CD4-positive, CD25-positive, alpha-beta regulatory T cell (primary cell): Measurements from ENCODE around the gene GPHA2. TPM values are rescaled to one million over a fixed set of nuclear protein-coding genes. Genes with fewer than 3 reads are reported as not detected.

Experiments
- ATAC-seq, 2 donors: fragments of 150-1000 bp; cut with Tn5 transposase; one replicate each; pipeline ENCODE4 v1.10.0; 2021; ENCODE audit warnings: low read depth in 2 of 2, moderate number of reproducible peaks in 2 of 2, moderate library complexity in 1 of 2
- DNase-seq, 3 donors: peaks; one replicate each; pipeline versions ENCODE4 v3.0.0 to v3.0.0-alpha.2; 2012 to 2022; ENCODE audit warnings: mixed read lengths in 1 of 3
- H3K27ac ChIP-seq: one replicate; pipeline ENCODE4 v1.7.0; 2013; ENCODE audit warnings: mild to moderate bottlenecking, low read length; ENCODE audit not compliant: insufficient read depth, poor library complexity, severe bottlenecking
- H3K27me3 ChIP-seq: one replicate; pipeline ENCODE4 v1.7.0; 2013; ENCODE audit warnings: low read length; ENCODE audit not compliant: control insufficient read depth, insufficient read depth
- H3K36me3 ChIP-seq: one replicate; pipeline ENCODE4 v1.7.0; 2013; ENCODE audit warnings: mild to moderate bottlenecking, low read length, moderate library complexity; ENCODE audit not compliant: control insufficient read depth, insufficient read depth
- H3K4me1 ChIP-seq: 2 replicates; pipeline ENCODE4 v1.7.0; 2013; ENCODE audit warnings: mild to moderate bottlenecking, low read length; ENCODE audit not compliant: insufficient read depth, control insufficient read depth, poor library complexity, severe bottlenecking
- H3K4me3 ChIP-seq: one replicate; pipeline ENCODE4 v1.7.0; 2013; ENCODE audit warnings: low read depth, mild to moderate bottlenecking, low read length, moderate library complexity
- H3K9me3 ChIP-seq, 2 experiments: 1 replicate in 1 of 2; 2 replicates in 1 of 2; pipeline ENCODE4 v1.7.0; 2013; ENCODE audit warnings: low read length in 2 of 2, mild to moderate bottlenecking in 1 of 2, moderate library complexity in 1 of 2; ENCODE audit not compliant: control insufficient read depth in 2 of 2
- H3K27ac Mint-ChIP-seq, 3 donors: one replicate each; pipeline ENCODE4 v1.8.0; 2020 to 2022; ENCODE audit warnings: mild to moderate bottlenecking in 3 of 3, mixed read lengths in 3 of 3, moderate library complexity in 2 of 3
- H3K27me3 Mint-ChIP-seq: one replicate; pipeline ENCODE4 v1.8.0; 2022; ENCODE audit warnings: mild to moderate bottlenecking, mixed read lengths
- H3K36me3 Mint-ChIP-seq: one replicate; pipeline ENCODE4 v1.8.0; 2020; ENCODE audit warnings: mixed read lengths
- H3K4me1 Mint-ChIP-seq, 4 donors: one replicate each; pipeline ENCODE4 v1.8.0; 2020 to 2022; ENCODE audit warnings: mixed read lengths in 4 of 4, mild to moderate bottlenecking in 1 of 4
- H3K4me3 Mint-ChIP-seq, 4 donors: one replicate each; pipeline ENCODE4 v1.8.0; 2020 to 2022; ENCODE audit warnings: mild to moderate bottlenecking in 4 of 4, mixed read lengths in 4 of 4, moderate library complexity in 3 of 4
- H3K9me3 Mint-ChIP-seq, 7 donors: one replicate each; pipeline ENCODE4 v1.8.0; 2020 to 2022; ENCODE audit warnings: mixed read lengths in 7 of 7, mild to moderate bottlenecking in 3 of 7, moderate library complexity in 2 of 7
- polyA plus RNA-seq, 4 donors: library from polyadenylated mRNA; unstranded; fragments of 300-500 nt; fragmentation: Illumina TruSeq; gene quantifications; one replicate each; pipeline ENCODE4 v1.2.3, GENCODE V29; 2021
- total RNA-seq: library from RNA; stranded (reverse); gene quantifications from one replicate; pipeline ENCODE4 v1.2.3, GENCODE V29; 2022

GPHA2 gene
- total and polyA plus RNA-seq, 5 donors from 2014 or later = not detected

- Histone ChIP-seq H3K9me3 (no peaks in the 10 kb centered on the region), H3K27ac (no peak overlapping the region), H3K4me1 (no peaks in the 10 kb centered on the region), H3K27me3 (no peaks in the 10 kb centered on the region), H3K36me3 (peaks cover 58% of the 10 kb centered on the region), H3K4me3 (no peak overlapping the region)
- Mint-ChIP-seq H3K4me1 (peaks cover 0 to 8% (median 4%) of the 10 kb centered on the region in 4 donors), H3K27ac (no peak overlapping the region), H3K36me3 (peaks cover 15% of the 10 kb centered on the region), H3K9me3 (peaks cover 0 to 1% (median 0%) of the 10 kb centered on the region in 7 donors), H3K4me3 (no peak overlapping the region), H3K27me3 (no peaks in the 10 kb centered on the region)
- ATAC-seq (no peak), DNase-seq (no peak)
Observed at GRCh38 chr11:64906314-64906635, 29.4 kb downstream of the GPHA2 start.

GRCh38 chr11:64905516-64906313 lies 30.0 kb downstream of the GPHA2 start:
- peaks cover 14% of the 10 kb centered on the region for H3K36me3 Mint-ChIP-seq
- peaks cover 54% of the 10 kb centered on the region for H3K36me3 ChIP-seq
- peak overlapping the region in 1 of 4 donors; percentile 83 for H3K4me3 Mint-ChIP-seq
- H3K4me1 ChIP-seq = peaks cover 4% of the 10 kb centered on the region
- H3K27me3 Mint-ChIP-seq = no peaks in the 10 kb centered on the region
- peaks cover 0 to 13% (median 8%) of the 10 kb centered on the region in 4 donors for H3K4me1 Mint-ChIP-seq
- no peak overlapping the region for H3K27ac ChIP-seq
- H3K27ac Mint-ChIP-seq = no peak overlapping the region
- no peak for DNase-seq
- ATAC-seq = no peak
- H3K27me3 ChIP-seq = no peaks in the 10 kb centered on the region
- peaks cover 0 to 1% (median 0%) of the 10 kb centered on the region in 7 donors for H3K9me3 Mint-ChIP-seq
- no peaks in the 10 kb centered on the region for H3K9me3 ChIP-seq
- no peak overlapping the region for H3K4me3 ChIP-seq

DNA sequence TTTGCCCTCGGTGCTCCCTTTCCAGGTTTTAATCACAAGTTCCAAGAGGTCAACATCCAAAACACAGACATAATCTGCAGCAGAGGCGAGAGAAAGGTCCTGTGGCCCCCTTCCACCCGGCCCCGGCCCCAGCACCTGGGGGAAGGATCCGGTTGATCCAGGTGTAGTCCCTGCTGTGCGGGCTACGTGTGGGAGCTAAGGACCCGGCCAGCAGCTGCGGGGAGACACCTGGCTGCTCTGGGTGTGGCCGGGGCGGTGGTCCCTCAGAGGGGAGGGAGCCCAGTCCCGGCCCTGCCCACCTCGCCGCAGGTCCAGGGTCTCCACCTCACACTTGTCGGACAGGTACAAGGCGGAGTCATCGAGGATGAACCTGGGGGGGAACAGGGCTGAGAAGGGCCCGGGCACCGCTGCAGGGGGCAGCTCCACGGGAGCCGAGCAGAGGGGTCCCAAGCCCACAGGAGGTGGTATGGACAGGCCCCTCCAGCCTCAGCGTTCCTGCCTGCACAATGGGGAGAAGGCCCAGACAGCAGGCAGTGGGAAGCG lies 32.3 kb downstream of the GPHA2 start:
- Histone ChIP-seq H3K4me1 (peaks cover 17% of the 10 kb centered on the region), H3K27ac (no peak overlapping the region), H3K4me3 (no peak overlapping the region), H3K36me3 (peaks cover 42% of the 10 kb centered on the region), H3K27me3 (no peaks in the 10 kb centered on the region), H3K9me3 (no peaks in the 10 kb centered on the region)
- H3K27ac Mint-ChIP-seq = no peak overlapping the region
- peaks cover 0 to 25% (median 14%) of the 10 kb centered on the region in 4 donors for H3K4me1 Mint-ChIP-seq
- H3K4me3 Mint-ChIP-seq = no peak overlapping the region
- ATAC-seq (no peak), DNase-seq (no peak)
- H3K27me3 Mint-ChIP-seq = no peaks in the 10 kb centered on the region
- peaks cover 18% of the 10 kb centered on the region for H3K36me3 Mint-ChIP-seq
- H3K9me3 Mint-ChIP-seq = peaks cover 0 to 1% (median 0%) of the 10 kb centered on the region in 7 donors

DNA sequence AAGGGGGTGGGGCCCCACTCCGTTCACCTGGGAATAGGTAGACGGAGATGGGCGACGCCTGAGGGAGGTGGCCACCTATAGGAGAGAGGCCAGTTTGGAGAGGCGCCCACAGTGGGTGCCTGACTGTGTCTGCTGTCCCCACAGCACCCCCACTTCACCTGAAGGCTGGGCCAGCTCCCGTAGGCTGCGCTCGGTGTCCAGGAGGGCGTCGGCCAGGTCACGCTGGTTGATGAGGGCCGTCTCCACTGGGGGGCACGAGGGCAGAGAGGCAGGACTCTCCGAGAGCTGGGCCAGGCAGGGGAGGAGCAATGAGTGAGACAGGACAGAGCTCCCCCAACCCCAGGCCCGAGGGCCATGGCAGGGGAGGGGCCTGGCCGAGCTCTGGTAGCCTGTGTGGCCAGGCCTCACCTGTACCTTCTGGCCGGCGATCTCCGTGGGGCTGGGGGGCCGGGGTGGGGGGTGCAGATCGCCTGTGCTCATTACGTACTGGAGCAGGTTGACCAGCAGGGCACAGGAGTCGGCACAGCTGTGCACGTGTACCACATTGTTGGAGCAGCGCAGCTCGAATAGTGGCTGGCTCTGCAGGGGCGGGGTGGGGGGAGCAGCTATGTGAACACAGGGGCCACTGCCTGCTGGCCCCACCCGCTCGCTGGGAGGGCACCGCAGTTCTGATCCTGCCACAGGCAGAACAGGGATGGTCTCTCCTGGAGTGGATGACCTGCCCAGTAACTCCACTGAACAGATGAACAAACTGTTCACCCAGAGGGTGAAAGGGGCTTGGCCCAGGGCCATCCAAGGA lies 33.4 kb downstream of the GPHA2 start:
- peaks cover 0 to 25% (median 16%) of the 10 kb centered on the region in 4 donors for H3K4me1 Mint-ChIP-seq
- peaks cover 13% of the 10 kb centered on the region for H3K36me3 Mint-ChIP-seq
- H3K4me1 ChIP-seq = peaks cover 17% of the 10 kb centered on the region
- H3K27ac Mint-ChIP-seq = no peak overlapping the region
- H3K9me3 Mint-ChIP-seq = peaks cover 0 to 1% (median 0%) of the 10 kb centered on the region in 7 donors
- DNase-seq (no peak), ATAC-seq (no peak)
- H3K36me3 ChIP-seq = peaks cover 46% of the 10 kb centered on the region
- H3K4me3 Mint-ChIP-seq = peak overlapping the region in 1 of 4 donors; percentile 15
- no peaks in the 10 kb centered on the region for H3K27me3 Mint-ChIP-seq
- H3K9me3 ChIP-seq = no peaks in the 10 kb centered on the region
- H3K27me3 ChIP-seq = no peaks in the 10 kb centered on the region
- H3K4me3 ChIP-seq = no peak overlapping the region
- no peak overlapping the region for H3K27ac ChIP-seq

DNA sequence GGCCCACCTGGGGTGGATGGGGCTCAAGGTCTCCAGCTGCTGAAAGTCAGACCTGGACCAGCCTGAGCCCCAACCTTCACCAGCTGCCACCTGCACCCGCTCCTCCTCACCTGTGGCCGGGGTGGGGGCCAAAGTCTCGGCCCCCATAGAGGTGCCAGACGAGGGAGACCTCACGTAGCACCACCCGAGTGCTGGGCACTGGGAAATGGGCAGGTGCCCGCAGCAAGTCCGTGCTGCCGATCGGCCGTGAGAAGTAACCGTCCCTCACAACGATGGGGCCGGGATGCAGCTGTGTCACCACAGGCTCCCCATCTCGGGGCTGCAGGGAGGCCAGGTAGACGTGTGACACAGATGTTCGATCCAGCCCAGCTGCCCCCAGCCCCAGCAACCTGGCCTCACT lies 34.9 kb downstream of the GPHA2 start:
- H3K4me3 ChIP-seq = no peak overlapping the region
- H3K4me1 ChIP-seq = peaks cover 17% of the 10 kb centered on the region
- no peaks in the 10 kb centered on the region for H3K27me3 ChIP-seq
- Mint-ChIP-seq H3K36me3 (peaks cover 16% of the 10 kb centered on the region), H3K4me1 (peaks cover 0 to 28% (median 16%) of the 10 kb centered on the region in 4 donors), H3K27me3 (no peaks in the 10 kb centered on the region), H3K9me3 (no peaks in the 10 kb centered on the region), H3K4me3 (no peak overlapping the region), H3K27ac (peak overlapping the region in 2 of 3 donors; percentile 84 to 87)
- H3K9me3 ChIP-seq = no peaks in the 10 kb centered on the region
- ATAC-seq (no peak), DNase-seq (no peak)
- peaks cover 38% of the 10 kb centered on the region for H3K36me3 ChIP-seq
- H3K27ac ChIP-seq = peak overlapping the region; percentile 89

GRCh38 chr11:64900263-64900678 lies 35.4 kb downstream of the GPHA2 start:
- H3K27me3 Mint-ChIP-seq = no peaks in the 10 kb centered on the region
- peak overlapping the region; percentile 88 to 91 (median 91) for H3K27ac Mint-ChIP-seq
- Histone ChIP-seq H3K4me3 (peak overlapping the region; percentile 32), H3K9me3 (no peaks in the 10 kb centered on the region), H3K36me3 (peaks cover 33% of the 10 kb centered on the region), H3K27me3 (no peaks in the 10 kb centered on the region), H3K4me1 (peaks cover 17% of the 10 kb centered on the region), H3K27ac (peak overlapping the region; percentile 89)
- ATAC-seq = peak; percentile 100
- peaks cover 14% of the 10 kb centered on the region for H3K36me3 Mint-ChIP-seq
- DNase-seq = peak; percentile 73 to 81 (median 74)
- no peaks in the 10 kb centered on the region for H3K9me3 Mint-ChIP-seq
- H3K4me3 Mint-ChIP-seq = peak overlapping the region; percentile 31 to 60 (median 55)
- peaks cover 0 to 28% (median 16%) of the 10 kb centered on the region in 4 donors for H3K4me1 Mint-ChIP-seq

DNA sequence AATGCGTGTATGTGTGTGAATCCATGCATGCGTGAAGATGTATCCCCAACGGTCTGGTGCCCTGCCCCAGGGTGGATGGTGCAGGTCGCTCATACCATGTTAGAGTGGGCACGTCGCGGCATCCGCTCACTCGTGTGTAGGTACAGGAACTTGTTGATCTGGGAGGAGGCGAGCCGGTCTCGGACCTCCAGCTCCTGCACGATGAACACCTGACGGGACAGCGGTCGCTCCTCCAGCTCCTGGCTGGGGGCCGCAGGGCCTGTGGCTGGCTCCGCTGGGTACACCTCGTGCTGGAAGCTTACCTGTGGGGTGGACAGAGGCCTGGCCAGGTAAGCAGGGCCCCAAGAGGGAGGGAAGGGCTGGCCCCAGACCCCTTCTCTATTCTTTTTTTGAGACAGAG lies 37.2 kb downstream of the GPHA2 start:
- DNase-seq = no peak

More for the DNA sequence above, 37.2 kb downstream of the GPHA2 start:
- H3K4me3 Mint-ChIP-seq = no peak overlapping the region
- H3K27me3 Mint-ChIP-seq = no peaks in the 10 kb centered on the region
- no peak overlapping the region for H3K27ac Mint-ChIP-seq
- H3K4me1 ChIP-seq = peaks cover 24% of the 10 kb centered on the region
- H3K9me3 ChIP-seq = no peaks in the 10 kb centered on the region
- no peak overlapping the region for H3K4me3 ChIP-seq
- H3K27ac ChIP-seq = no peak overlapping the region
- peaks cover 0 to 31% (median 17%) of the 10 kb centered on the region in 4 donors for H3K4me1 Mint-ChIP-seq
- H3K27me3 ChIP-seq = no peaks in the 10 kb centered on the region
- no peak for ATAC-seq
- peaks cover 0 to 2% (median 0%) of the 10 kb centered on the region in 7 donors for H3K9me3 Mint-ChIP-seq
- peaks cover 10% of the 10 kb centered on the region for H3K36me3 Mint-ChIP-seq
- H3K36me3 ChIP-seq = peaks cover 31% of the 10 kb centered on the region
